Frontal cortex (tissue), 4 donors: ENCODE measurements around the gene PLXDC1. TPM values are rescaled to one million over a fixed set of nuclear protein-coding genes. Genes with fewer than 3 reads are reported as not detected.
A peak's percentile ranks its signal among the peaks of the same experiment; 100 is the strongest.
"Not testable (repeated sequence)": the region's sequence is repeated elsewhere in the genome, so short reads cannot be mapped to it uniquely, and the experiment has no call there.

Experiments
- DNase-seq, 2 donors: peaks; one replicate each; pipeline ENCODE4 v3.0.0; 2012; ENCODE audit warnings: low spot score in 2 of 2
- FAIRE-seq: peaks from 2 replicates; lab custom pipeline; 2012; peaks lifted over from hg19 to GRCh38; lab: Jason Lieb, UNC
- total RNA-seq: library from RNA; depleted of rRNA; stranded (reverse); fragments of >200 nt; gene quantifications from one replicate; pipeline ENCODE4 v1.2.3, GENCODE V29; 2014
- donor health status: control.
- donor health status: control.
- donor health status: control.

Gene PLXDC1
- total RNA-seq, 1 donor from 2014 or later, result 9.8 TPM

DNA sequence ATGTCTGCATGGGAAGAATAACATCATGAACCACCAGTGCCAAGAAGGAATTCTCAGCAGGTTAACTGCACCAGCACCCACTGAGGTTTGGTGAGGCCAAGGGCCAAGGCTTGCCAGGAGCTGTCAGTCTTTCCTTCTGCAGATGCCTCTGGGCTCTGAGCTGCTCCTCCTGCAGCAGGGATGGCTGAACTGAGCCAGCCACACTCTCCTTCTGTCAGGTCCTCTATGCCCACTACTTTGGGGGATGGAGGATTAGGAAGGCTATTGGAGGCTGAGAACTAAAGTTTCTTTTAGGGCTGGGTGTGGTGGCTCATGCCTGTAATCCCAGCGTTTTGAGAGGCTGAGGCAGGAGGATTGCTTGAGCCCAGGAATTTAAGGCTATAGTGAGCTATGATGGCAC is 71.6 kb downstream of the PLXDC1 start:
- FAIRE-seq, result no peak
- no peak for DNase-seq

DNA sequence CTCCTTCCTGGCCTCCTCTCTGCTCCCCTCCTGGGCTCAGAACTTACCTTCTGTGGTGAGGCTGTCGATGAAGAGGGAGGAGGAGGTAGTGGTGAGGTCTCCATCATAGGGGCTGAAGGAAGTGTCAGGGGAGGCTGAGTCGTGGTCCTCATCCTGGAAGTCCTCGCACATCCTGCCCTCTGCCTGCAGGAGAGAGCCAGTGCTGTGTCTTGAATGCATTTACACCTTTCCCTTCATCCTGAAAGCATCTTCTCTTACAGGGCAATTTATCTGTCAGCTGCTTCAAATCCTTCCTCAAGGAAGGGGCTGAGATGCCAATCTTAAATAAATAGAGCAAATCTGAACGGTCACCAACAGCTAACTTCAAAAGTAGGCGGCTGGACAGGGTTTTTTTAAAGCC is 73.6 kb downstream of the PLXDC1 start:
- no peak for FAIRE-seq
- no peak for DNase-seq

DNA sequence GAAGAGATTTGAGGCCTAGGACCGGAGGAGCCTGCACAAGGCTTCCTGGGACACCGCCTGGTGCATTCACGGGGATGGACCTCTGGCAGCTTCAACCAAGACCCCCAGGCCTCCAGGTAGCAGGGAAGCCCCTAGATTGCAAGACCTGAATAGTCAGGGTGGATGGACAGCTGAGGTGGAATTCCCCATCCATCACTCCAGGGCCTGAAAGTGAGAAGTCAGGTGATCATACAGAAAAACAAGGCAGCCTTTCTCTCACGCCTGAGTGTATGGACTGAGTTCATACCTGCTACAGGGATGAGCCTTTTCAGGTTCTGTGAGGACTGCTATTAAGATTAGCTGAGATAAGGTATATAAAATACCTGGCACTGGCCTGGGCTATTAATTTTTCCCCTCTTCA is 74.2 kb downstream of the PLXDC1 start:
- no peak for FAIRE-seq
- no peak for DNase-seq

DNA sequence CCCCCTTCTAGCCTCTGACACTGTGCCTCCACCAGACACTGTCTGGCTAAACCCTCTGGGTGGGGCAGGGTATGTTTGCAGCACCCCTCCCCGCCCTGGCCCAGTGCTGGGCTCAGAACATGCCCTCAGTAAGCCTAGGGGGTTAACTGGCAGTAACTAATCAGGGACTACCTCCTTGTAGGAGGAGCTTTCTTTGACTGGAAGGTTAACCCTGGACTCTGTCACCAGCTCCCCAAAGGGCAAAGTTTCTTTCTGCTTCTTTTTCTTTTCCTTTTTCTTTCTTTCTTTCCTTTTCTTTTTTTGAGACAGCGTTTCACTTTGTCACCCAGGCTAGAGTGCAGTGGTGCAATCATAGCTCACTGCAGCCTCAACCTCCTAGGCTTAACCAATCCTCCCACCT is 76.8 kb downstream of the PLXDC1 start:
- FAIRE-seq, result no peak
- DNase-seq, result no peak

DNA sequence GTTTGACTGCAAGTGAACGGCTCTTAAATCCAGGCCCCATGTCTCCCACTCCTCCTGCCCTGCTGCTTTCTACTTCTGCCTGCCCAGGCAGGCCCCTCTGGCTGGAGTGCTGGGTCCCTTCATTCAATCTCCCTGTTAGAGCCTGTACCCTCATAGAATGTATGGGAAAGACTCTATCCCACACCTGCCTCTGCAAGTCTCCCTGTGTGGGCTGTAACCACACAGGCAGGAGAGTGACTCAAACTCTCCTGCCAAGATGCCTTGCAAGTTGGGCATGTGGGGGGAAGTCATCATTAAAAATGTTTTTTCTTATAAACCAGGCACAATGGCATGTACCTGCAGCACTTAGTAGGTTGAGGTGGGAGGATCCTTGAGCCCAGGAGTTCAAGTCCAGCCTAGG is 77.5 kb downstream of the PLXDC1 start:
- no peak for FAIRE-seq

DNA sequence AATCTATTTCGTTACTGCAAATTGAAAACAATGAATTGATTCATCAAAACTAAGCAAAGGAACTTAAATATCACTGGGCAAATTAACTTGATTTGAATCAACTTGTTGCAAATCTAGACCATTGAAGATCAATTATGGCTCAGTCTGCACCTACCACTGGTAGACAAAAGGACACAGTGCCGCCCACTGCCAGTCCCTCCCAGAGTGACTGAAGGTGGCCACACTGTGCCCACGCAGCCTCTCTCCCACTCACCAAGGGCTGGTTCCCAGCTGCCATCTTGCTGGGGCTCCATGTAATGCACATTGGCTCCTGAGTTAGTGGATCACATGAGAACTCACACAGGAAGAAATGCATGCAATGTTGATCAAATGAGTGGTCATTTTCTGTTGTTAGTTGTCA is 78.1 kb downstream of the PLXDC1 start:
- DNase-seq (no peak), FAIRE-seq (no peak)

More for the DNA sequence above, 77.5 kb downstream of the PLXDC1 start:
- DNase-seq, result no peak

DNA sequence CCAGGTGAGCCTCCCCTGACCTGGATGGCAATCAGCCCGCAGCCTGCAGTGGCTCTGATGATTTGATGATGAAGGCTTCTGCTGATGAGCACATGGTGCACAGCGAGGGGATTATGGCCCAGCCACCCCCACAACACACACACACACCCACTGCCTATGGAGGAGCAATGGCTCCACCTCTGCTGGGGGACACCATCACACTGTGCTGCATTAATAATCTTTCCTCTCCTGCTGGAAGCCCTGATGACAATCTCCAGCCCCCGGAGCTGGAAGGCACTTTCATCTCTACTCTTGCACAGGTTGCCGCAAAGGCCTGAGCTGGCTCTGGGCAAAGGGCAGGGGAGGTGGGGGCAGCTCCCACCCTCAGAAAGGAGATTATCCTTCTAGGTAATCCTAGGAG is 79.9 kb downstream of the PLXDC1 start:
- no peak for FAIRE-seq

DNA sequence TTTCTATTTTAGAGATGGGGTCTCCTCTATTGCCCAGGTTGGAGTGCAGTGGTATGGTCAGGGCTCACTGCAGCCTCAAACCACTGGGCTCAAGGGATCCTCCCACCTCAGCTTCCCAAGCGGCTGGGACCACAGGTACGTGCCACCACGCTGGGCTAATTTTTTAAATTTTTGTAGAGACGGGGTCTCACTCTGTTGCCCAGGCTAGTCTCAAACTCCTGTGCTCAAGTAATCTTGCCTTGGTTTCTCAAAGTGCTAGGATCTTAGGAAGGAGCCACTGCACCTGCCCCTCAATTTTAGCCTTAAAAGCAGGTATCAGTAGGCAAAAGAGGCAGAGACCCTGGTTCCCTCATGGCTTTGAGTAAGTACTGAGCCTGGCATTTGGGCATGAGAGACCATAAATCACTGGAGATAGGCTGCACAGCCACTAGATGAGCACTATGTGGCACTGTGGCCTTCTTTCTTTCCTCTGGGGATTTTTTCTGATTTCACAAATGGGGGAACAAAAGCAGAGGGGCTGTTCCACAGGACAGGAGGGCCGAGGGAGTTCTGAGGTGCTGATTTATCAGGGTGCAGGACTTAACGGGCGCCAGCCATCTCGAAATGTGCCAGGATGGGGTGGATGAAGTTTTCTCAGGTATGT is 82.2 kb downstream of the PLXDC1 start:
- FAIRE-seq, result no peak

More for the DNA sequence above, 79.9 kb downstream of the PLXDC1 start:
- no peak for DNase-seq

DNA sequence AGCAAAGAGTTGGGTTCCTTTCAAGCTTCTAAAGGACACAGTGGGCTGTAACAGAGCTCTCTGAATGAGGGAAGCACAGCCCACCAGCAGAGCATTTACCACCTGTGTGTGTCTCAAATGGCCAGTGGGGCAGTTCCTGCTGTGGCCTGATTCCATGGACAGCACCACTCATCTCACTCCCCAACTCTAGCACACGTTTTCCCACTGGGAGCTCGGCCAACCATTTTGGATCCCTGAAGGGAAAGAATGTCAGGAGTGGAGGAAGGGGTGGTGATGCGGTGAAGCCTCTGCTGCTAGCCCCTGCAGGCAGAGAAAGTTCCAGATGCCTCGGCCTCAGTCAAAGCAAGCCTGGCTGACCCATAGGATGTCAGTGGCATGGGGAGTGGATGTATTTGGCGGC is 86.6 kb downstream of the PLXDC1 start:
- no peak for FAIRE-seq
- DNase-seq, result no peak

More for the DNA sequence above, 82.2 kb downstream of the PLXDC1 start:
- peak; percentile 25 to 75 for DNase-seq

DNA sequence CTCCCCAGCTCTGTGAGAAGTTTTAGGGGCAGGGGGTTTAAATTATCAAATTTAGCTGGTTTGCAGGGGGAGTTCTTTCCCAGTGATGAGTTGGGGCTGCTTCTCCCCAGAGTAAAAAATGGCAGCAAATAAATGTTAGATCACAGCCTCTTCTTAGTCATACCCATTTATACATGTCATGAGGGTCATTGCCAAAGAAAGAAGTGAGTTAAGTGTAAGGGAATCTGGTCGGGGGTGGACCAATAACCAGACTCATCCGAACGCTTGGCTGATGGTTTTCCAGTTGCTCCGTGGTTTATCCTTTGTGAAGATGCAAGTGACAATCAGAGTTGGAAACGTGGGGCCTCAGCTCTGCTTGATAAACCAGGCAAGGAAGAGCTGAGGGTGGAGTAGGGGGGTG is 87.1 kb downstream of the PLXDC1 start:
- DNase-seq, result no peak
- no peak for FAIRE-seq

DNA sequence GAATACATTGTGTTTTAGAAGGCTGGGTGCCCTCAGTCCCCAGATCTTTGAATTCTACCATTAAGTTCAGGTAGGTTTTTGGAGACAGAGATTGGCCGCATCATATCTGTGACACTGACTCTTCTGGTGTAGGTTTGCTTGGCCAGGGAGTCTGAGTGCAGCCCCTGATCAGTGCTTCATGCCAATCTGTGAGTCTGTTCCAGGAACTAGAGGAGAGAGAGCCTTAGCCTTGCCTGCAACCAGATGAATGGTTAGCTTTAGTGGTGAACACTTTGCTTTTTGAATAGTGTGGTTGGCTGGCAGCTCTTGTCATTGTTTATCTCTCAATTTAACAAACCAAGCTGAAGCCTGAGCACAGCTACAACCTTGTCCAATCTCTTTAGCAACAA is 87.8 kb downstream of the PLXDC1 start:
- FAIRE-seq (no peak), DNase-seq (no peak)

DNA sequence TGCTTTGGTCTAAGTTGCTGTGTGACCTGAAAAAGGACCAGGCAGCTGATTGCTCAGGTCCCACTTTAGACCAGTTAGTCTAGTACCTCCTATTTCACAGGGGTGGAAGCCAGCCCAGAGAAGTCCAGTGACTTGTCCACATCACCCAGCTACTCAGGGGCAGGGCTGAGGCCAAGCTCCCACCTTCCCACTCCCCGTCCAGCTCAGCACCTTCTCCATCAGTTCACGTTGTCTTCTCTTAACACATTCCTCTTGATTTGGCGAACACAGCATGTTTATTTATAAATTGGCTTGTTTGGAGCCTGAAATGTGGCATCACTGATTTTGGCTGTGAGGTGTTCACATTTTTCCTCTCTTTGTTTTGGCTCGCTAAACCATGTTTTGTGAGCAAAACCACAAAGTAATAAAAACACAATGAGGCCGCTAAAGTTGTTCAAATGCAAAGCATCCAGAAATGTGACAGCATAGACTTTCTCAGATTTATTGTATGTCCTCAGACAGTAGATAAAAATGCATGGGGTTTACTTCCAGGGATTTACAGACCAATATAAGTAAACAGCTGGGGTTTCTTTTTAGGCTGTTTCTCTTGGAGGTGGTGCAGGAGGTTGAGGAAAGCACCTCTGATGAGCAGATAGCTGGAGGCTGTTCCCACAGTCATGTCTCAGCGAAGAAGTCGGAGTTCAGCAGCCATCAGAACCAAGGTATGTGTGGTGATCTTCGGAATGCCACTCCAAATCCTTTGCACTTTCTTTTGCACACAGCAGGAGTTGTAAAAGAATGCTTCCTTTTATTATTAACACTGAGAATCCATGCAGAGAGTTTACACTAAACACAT is 88.4 kb downstream of the PLXDC1 start:
- DNase-seq, result no peak
- no peak for FAIRE-seq

DNA sequence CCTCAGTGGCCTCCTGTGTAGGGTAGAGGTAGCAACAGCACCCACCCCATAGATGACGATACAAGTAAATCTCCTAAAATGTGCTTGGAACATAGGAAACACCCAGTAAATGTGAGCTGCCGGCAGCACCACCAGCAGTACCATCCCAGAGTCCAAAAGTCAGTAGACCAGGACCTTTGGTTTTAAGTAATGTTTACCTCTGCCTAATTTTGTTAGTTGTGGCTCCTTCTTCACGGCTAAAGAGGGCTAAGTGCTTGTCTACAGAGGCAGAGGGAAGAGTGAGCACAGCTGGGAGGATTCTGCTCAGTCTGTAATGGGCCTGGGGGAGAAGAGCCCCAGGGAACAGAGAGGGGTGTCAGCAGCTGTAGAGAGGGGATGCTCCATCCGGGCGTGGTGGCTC is 92.9 kb downstream of the PLXDC1 start:
- FAIRE-seq, result no peak
- DNase-seq, result no peak

DNA sequence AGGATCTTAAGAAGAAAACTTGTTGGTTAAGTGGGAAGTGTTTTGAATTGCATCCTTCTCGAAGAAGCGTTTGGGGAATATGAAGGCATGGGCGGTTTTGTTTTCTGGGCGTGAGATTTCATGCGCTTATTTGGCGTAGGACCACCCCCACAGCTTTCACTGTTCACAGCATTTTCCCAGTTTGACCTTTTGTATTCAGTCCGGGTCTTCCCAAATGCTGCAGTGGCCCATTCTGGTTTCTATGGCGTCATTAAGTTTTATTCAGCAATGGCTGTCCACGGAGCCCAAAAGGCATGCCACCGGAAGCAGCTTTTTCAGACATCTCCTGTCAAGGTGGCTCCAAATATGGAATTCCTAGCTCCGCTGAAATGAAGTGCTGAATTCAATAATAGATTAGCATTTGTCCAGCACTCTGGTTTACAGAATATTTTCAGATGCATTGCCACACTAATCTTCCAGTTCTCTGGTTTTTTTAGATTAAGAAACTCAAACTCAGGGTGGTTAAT is 93.7 kb downstream of the PLXDC1 start:
- no peak for DNase-seq
- no peak for FAIRE-seq

DNA sequence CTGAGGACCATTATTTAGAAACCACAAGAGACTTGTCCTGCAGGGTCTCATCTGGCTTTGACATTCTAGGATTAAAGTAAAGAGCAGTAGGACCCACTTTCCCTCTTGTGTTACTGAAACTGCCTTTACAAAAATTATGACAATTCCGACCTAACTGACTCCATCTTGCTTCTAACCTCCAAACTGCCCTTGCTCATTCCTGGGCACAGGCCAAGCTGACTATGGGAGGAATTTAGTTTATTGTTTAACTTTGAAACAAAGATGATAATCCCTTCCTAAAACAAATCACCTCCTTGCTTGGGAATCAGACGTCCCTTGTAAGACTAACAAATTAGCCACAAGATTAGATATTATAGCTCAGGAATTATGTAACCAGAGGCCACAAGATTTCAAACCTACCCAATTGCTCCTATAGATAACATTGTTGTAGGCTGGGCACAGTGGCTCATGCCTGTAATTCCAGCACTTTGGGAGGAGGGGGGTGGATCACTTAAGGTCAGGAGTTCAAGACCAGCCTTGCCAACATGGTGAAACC is 97.3 kb downstream of the PLXDC1 start:
- FAIRE-seq, result no peak

DNA sequence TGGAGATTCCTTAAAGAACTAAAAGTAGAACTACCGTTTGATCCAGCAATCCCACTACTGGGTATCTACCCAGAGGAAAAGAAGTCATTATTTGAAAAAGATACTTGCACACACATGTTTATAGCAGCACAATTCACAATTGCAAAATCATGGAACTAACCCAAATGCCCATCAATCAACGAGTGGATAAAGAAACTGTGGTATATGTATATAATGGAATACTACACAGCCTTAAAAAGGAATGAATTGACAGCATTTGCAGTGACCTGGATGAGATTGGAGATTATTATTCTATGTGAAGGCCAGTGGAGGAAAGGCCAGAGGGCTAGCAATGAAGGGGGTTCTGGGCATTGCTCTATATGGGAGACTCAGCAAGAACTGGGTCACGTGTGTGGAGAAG is 99.0 kb downstream of the PLXDC1 start:
- FAIRE-seq, DNase-seq: not testable (repeated sequence)

More for the DNA sequence above, 97.3 kb downstream of the PLXDC1 start:
- DNase-seq, result no peak

DNA sequence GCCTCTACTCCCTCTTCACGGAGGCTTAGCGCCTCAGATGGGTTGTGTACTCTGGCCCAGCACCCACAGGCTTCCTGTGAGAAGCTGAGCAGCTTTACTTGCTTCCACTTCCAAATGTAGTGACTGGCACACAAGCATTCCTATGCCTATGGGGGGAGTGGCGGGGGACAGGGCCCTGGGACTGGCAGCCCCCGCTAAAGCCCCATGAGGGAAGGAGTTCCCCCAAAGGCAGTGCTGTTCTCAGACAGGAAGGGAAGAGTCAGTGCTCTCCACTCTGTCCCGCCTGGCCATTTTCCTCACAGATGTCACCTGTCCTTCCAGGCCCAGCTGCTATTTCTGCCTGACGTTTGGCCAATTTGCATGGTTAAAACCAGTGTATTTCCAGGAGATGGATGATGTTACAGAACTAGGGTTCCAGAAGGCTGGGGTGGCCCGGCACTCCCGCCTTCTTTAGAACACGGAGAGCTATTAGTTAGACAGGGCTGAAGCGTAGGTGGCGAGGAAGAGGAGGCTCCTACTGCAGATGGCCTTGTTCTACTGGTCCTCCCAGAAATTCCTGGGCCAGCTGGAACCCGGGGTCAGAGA is 100.3 kb downstream of the PLXDC1 start:
- no peak for DNase-seq
- no peak for FAIRE-seq

DNA sequence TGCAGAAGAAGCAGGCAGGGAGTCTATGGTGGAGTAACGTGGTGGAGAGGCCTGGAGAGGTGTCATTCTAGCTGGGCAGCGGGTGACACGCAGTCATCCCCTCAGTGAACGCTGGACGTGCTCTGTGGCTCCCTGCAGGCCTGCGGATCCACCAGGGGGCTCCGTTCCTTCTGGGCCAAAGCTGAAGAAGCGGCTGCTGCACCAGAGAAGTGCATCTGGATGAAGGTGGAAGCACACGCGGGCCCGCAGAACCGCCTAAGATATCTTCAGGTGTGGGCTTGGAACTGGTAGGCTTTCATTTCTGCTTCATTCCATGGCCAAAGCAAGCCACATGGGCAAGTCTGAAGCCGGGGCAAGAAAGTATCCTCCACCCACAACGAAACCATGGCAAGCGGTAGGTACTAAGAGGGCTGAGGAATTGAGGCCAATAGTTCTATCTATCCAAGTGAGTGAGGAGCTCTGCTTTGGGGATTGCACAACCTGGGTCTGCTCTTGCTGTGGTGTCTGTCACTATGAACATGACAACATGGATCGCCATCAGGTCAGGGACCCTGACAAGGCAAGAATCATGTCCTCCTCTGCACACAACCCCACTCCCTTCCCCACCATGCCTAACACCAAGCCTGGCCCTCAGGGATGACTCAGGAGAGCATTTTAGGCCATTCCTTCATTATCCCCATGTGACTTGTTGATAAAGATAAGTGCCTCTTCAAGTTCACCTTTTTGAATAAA is 105.3 kb downstream of the PLXDC1 start:
- FAIRE-seq, result no peak

DNA sequence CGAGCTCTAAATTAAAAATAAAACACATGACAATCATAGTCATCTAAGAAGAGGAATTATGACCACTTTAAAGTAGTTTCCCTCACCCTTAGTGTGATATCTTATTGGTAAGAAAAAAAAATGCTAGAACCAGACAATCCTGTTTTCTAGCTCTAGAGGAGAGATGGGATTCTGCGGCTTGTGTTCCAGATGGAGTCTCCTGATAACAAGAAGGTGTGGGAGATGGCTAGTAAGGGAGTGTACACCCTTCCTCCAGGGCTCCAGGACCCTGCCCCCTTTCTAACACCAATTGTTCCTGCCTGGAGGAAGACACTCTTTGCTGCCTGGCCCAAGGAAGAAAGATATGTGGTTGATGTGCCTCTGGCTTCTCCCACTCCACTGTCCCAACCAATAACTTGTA is 115.4 kb downstream of the PLXDC1 start:
- no peak for DNase-seq
- no peak for FAIRE-seq

More for the DNA sequence above, 105.3 kb downstream of the PLXDC1 start:
- no peak for DNase-seq

DNA sequence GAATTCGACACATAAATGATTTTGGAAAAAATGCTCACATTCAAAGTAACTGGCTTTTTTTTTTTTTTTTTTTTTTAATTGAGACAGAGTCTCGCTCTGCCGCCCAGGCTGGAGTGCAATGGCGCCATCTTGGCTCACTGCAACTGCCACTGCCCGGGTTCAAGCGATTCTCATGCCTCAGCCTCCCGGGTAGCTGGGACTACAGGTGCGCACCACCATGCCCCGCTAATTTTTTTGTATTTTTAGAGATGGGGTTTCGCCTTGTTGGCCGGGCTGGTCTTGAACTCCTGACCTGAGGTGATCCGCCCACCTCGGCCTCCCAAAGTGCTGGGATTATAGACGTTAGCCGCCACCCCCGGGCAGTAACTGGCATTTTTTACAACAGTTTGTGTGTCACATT is 115.9 kb downstream of the PLXDC1 start:
- DNase-seq, FAIRE-seq: not testable (repeated sequence)
